ENCODE data around the gene ZNF578. TPM values are rescaled to one million over a fixed set of nuclear protein-coding genes. Genes with fewer than 3 reads are reported as not detected.
A peak's percentile ranks its signal among the peaks of the same experiment; 100 is the strongest.
"Not testable (repeated sequence)": the region's sequence is repeated elsewhere in the genome, so short reads cannot be mapped to it uniquely, and the experiment has no call there.

Gene ZNF578
- total RNA-seq: 1 to 10 TPM; 1.4 to 1.9 TPM

DNA sequence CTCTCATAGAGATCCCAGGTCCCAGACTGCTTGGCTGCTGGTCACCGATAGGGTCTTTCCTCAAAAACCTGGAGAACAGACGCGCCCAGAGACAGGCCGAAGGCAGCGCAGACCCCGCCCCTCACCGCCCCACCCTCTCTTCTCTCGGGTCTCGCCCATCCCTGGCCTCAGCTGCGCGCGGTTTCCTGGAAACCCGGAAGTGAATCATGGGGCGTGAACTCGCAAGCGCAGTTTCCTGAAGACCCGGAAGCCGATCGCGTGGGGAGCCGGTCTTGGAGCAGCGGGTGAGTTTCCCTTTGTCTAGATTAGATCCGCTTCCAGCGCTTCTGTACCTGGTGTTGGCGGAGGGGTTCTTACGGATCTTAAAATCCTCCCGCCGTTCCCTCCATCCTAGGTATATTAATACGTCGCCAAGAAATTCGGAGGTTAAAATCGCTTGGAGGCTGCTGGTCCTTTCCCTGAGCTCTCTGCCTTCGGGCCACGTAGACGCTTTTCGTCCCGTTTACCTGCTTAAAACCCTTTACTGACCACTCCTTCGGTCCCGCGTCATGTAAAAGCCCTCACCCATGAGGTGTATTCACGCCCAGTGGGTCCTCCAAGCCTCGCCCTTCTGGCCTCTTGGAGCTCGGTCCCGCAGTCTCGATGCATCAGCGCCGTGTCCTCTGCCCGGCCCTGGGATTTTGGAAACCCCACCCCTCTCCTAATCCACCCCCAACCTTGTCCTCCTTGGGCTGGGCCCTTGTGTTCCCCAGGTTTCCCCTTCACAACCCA lies at the start of gene ZNF578:
ZNF578 (plus strand) TSS at position 230 of the 771 bp plus-strand sequence. CDS start 48,293 bp downstream, outside the sequence.
- Mint-ChIP-seq H3K27me3 (ENCODE audit: low read depth) (no peaks in the 10 kb centered on the region), H3K36me3 (ENCODE audit: low read depth) (peaks cover 58% of the 10 kb centered on the region), H3K4me1 (ENCODE audit: low read depth) (peaks cover 13% of the 10 kb centered on the region), H3K27ac (peak within 1 kb of the TSS; percentile 86), H3K4me3 (peak within 1 kb of the TSS; percentile 81), H3K9me3 (ENCODE audit: insufficient read depth) (peaks cover 59% of the 10 kb centered on the region)
- ChIA-PET POLR2A (no interaction called here), CTCF (interaction anchor here (2.4 kb wide), 1 partner anchor 55 kb away, joined by 6 read pairs; the partner anchor contains the start of gene ZNF528)
- ATAC-seq (peak; percentile 85), DNase-seq (peak; percentile 87)

DNA sequence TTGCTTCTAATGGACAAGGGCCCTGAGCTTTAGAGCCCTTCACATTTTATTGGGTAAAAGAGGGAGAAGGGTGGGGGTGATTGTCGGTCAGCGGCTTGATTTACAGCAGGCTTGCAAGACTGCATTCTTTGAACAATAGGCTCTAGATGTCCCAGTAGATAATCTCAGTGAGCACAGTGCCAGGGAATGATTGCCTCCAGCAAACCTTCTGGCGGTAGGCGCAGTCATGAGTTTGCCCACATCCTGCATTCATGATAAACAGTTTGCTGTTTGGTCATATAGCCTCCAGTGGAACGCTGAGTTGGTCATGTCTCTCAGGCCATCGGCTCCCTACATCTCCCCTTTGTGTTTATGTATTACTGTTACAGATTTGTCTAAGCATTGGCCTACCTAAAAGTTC lies 43.1 kb upstream of the ZNF578 start:
- H3K4me1 Mint-ChIP-seq (ENCODE audit: low read depth): no peaks in the 10 kb centered on the region
- ATAC-seq (no peak), DNase-seq (no peak)
- no peak overlapping the region for H3K27ac Mint-ChIP-seq
- ChIA-PET POLR2A (no interaction called here), CTCF (no interaction called here)
- H3K4me3 Mint-ChIP-seq: no peak overlapping the region
- peaks cover 80% of the 10 kb centered on the region for H3K36me3 Mint-ChIP-seq (ENCODE audit: low read depth)
- peaks cover 58% of the 10 kb centered on the region for H3K9me3 Mint-ChIP-seq (ENCODE audit: insufficient read depth)
- H3K27me3 Mint-ChIP-seq (ENCODE audit: low read depth): no peaks in the 10 kb centered on the region

DNA sequence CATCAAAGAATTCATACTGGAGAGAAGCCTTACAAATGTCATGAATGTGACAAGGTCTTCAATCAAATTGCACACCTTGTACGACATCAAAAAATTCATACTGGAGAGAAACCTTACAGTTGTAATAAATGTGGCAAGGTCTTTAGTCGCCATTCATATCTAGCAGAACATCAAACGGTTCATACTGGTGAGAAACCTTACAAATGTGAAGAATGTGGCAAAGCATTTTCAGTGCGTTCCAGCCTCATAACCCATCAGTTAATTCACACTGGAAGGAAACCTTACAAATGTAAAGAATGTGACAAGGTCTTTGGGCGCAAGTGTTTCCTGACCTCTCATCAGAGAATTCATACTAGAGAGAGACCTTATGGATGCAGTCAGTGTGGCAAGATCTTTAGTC lies 37.6 kb upstream of the ZNF578 start:
- H3K4me1 Mint-ChIP-seq (ENCODE audit: low read depth): no peaks in the 10 kb centered on the region
- ChIA-PET CTCF (no interaction called here), POLR2A (no interaction called here)
- ATAC-seq (no peak), DNase-seq (no peak)
- no peaks in the 10 kb centered on the region for H3K27me3 Mint-ChIP-seq (ENCODE audit: low read depth)
- H3K27ac Mint-ChIP-seq: no peak overlapping the region
- peaks cover 30% of the 10 kb centered on the region for H3K36me3 Mint-ChIP-seq (ENCODE audit: low read depth)
- no peak overlapping the region for H3K4me3 Mint-ChIP-seq
- peaks cover 52% of the 10 kb centered on the region for H3K9me3 Mint-ChIP-seq (ENCODE audit: insufficient read depth)

DNA sequence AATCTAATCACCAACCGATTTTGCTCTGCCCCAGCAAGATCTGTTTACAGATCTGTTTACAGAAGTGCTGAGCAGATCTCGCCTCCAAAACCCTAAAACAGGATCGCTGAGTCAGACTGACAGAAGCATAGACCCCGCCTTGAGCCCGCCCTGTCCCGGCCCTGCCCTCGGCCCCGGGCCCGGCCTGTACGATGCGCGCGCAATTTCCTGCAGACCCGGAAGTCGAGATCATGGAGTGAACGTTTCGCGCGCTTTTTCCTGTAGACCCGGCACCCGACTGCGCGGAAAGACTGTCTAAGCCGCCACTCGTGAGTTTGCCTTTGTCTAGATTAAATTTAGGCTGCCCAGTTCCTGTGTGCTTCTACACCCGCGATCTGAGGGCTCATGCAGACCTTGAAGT lies 24.4 kb upstream of the ZNF578 start, which contains the start of gene ZNF534:
ZNF534 (plus strand) TSS at position 212 of the 400 bp plus-strand sequence. CDS start 2,327 bp downstream, outside the sequence.
- DNase-seq (no peak), ATAC-seq (no peak)
- Mint-ChIP-seq H3K36me3 (ENCODE audit: low read depth) (no peaks in the 10 kb centered on the region), H3K27ac (no peak within 1 kb of the TSS), H3K4me1 (ENCODE audit: low read depth) (no peaks in the 10 kb centered on the region), H3K4me3 (no peak within 1 kb of the TSS), H3K9me3 (ENCODE audit: insufficient read depth) (peaks cover 22% of the 10 kb centered on the region), H3K27me3 (ENCODE audit: low read depth) (no peaks in the 10 kb centered on the region)
- CTCF ChIA-PET: no interaction called here
- POLR2A ChIA-PET: no interaction called here

DNA sequence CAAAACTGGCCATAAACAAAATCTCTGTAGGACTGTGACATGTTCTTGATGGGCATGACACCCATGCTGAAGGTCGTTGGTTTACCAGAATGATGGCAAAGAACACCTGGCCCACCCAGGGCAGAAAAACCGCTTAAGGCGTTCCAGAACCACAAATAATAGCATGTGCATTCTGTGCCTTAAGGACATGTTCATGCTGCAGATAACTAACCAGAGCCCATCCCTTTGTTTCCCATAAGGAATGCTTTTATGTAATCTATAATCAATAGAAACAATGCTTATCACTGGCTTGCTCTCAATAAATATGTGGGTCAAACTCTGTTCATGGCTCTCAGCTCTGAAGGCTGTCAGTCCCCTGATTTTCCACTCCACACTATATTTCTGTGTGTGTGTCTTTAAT lies 11.2 kb upstream of the ZNF578 start:
- ChIA-PET POLR2A (no interaction called here), CTCF (no interaction called here)
- H3K4me1 Mint-ChIP-seq (ENCODE audit: low read depth): no peaks in the 10 kb centered on the region
- peaks cover 44% of the 10 kb centered on the region for H3K9me3 Mint-ChIP-seq (ENCODE audit: insufficient read depth)
- H3K27me3 Mint-ChIP-seq (ENCODE audit: low read depth): no peaks in the 10 kb centered on the region
- DNase-seq (no peak), ATAC-seq (no peak)
- no peaks in the 10 kb centered on the region for H3K36me3 Mint-ChIP-seq (ENCODE audit: low read depth)
- no peak overlapping the region for H3K27ac Mint-ChIP-seq
- H3K4me3 Mint-ChIP-seq: no peak overlapping the region

DNA sequence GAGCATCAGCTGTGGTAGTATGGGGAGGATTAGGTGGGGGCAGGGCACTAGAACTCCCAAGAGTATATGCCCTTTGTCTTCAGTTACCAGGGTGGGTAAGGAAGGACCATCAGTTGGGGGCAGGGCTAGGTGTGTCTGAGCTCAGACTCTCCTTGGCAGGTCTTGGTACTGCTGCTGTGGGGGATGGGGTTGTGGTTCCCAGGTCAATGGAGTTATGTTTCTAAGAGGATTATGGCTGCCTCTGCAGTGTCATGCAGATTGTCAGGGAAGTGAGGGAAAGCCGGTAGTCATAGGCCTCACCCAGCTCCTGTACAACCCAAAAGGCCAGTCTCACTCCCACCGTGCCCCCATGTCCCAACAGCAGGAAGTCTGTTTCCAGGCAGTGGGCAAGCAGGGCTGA lies 8.8 kb upstream of the ZNF578 start:
- peaks cover 45% of the 10 kb centered on the region for H3K9me3 Mint-ChIP-seq (ENCODE audit: insufficient read depth)
- DNase-seq: no peak
- no peak overlapping the region for H3K27ac Mint-ChIP-seq
- H3K4me3 Mint-ChIP-seq: no peak overlapping the region
- ATAC-seq: no peak
- H3K27me3 Mint-ChIP-seq (ENCODE audit: low read depth): no peaks in the 10 kb centered on the region
- H3K4me1 Mint-ChIP-seq (ENCODE audit: low read depth): no peaks in the 10 kb centered on the region
- CTCF ChIA-PET: no interaction called here
- POLR2A ChIA-PET: no interaction called here
- no peaks in the 10 kb centered on the region for H3K36me3 Mint-ChIP-seq (ENCODE audit: low read depth)

DNA sequence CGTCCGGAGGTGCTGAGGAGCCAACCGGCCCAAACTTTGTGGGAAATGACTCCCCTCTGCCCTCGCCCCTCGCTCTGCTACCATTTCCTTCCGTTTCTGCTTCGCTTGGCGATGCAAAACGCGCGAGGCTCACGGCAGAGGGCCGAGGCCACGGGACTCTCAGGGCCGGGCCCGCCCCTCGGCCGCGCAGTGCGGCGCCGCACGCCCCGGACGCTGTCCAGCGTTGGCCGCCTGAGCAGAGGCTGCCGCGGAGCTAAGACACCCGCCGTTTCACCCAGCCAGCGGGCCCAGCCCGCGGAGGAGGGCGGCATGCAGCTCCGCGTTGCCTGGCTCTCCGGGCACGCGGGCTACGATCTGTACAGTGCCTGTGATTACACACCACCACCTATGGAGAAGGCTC lies 2.1 kb upstream of the ZNF578 start:
- H3K4me1 Mint-ChIP-seq (ENCODE audit: low read depth): peaks cover 13% of the 10 kb centered on the region
- DNase-seq: no peak
- CTCF ChIA-PET: no interaction called here
- H3K4me3 Mint-ChIP-seq: no peak overlapping the region
- peaks cover 62% of the 10 kb centered on the region for H3K9me3 Mint-ChIP-seq (ENCODE audit: insufficient read depth)
- no peak for ATAC-seq
- no peak overlapping the region for H3K27ac Mint-ChIP-seq
- peaks cover 40% of the 10 kb centered on the region for H3K36me3 Mint-ChIP-seq (ENCODE audit: low read depth)
- no peaks in the 10 kb centered on the region for H3K27me3 Mint-ChIP-seq (ENCODE audit: low read depth)
- POLR2A ChIA-PET: no interaction called here

DNA sequence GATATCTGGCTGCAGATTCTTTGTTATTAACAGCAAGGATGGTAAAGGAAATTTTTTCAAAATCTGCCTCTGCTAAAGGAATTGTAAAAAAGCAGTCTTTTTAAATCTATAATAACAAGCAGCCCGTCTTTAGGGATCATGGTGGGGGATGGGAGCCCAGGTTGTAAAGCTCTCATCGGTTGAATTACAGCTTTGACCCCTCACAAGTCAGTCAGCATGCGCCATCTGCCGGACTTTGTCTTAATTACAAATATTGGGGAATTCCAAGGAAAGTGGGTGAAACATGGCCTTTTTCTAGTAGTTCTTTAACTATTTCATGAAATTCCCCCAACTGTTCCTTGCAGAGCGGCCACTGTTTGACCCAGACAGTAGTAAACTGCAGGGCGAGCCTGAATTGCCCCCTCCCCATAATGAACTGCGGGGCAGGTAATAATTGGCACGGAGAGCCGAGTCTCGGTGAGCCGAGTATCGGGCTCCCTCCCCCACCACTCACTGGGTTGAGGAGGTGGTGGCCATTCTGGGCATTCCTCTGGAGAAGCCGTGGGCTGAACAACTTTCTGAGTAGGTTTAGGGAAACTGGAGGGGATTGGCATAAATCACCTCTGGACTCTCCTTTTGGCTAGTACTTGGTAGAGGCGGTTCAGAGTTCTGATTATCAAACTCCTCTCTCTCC lies 11.6 kb downstream of the ZNF578 start:
- Mint-ChIP-seq H3K4me1 (ENCODE audit: low read depth) (no peaks in the 10 kb centered on the region), H3K36me3 (ENCODE audit: low read depth) (peaks cover 10% of the 10 kb centered on the region), H3K27ac (no peak overlapping the region), H3K4me3 (no peak overlapping the region), H3K9me3 (ENCODE audit: insufficient read depth) (peaks cover 57% of the 10 kb centered on the region), H3K27me3 (ENCODE audit: low read depth) (no peaks in the 10 kb centered on the region)
- ChIA-PET POLR2A (no interaction called here), CTCF (no interaction called here)
- ATAC-seq (no peak), DNase-seq (no peak)

DNA sequence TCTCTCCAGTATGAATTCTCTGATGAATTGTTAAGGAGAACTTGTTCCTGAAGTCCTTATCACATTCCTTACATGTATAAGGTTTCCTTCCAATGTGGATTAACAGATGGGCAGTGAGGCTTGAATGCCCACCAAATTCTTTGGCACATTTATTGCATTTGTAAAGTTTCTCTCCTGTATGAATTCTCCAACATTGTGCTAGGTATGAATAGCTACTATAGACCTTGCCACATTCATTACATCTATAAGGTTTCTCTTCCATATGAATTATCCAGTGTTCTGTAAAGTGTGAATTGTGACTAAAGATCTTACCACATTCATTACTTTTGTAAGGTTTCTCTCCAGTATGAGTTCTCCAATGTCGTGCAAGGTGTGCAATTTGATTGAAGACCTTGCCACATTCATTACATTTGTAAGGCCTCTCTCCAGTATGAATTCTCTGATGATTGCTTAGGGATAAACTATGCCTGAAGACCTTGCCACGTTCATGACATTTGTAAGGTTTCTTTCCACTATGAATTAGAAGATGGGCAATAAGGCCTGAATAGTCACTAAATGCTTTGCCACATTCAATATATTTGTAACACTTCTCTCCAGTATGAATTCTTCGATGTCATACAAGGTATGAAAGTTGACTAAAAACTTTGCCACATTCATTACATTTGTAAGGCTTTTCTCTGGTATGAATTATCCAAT lies 20.4 kb downstream of the ZNF578 start:
- Mint-ChIP-seq H3K27me3 (ENCODE audit: low read depth) (no peaks in the 10 kb centered on the region), H3K4me1 (ENCODE audit: low read depth) (no peaks in the 10 kb centered on the region), H3K4me3 (no peak overlapping the region), H3K9me3 (ENCODE audit: insufficient read depth) (peaks cover 79% of the 10 kb centered on the region), H3K27ac (no peak overlapping the region), H3K36me3 (ENCODE audit: low read depth) (peaks cover 30% of the 10 kb centered on the region)
- no peak for DNase-seq
- ChIA-PET POLR2A (no interaction called here), CTCF (no interaction called here)
- ATAC-seq: no peak

DNA sequence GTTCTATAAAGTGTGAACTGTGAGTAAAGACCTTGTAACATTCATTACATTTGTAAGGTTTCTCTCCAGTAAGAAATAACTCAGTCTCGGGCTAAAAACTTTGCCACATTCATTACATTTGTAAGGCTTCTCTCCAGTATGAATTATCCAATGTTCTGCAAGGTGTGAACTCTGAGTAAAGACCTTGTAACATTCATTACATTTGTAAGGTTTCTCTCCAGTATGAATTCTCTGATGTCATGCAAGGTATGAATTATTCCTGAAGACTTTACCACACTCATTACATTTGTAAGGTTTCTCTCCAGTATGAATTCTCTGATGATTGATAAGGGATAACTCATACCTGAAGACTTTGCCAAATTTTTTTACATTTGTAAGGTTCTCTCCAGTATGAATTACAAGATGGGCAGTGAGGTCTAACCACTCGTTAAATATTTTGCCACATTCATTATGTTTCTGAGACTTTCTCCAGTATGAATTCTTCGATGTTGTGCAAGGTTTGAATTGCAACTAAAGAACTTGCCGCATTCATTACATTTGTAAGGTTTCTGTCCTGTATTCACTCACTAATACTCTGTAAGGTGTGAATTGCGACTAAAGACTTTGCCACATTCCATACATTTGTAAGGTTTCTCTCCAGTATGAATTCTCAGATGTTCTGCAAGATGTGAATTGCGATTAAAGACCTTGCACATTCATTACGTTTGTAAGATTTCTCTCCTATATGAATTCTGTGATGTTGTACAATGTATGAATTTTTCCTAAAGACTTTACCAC lies 21.2 kb downstream of the ZNF578 start:
- no peak overlapping the region for H3K27ac Mint-ChIP-seq
- peaks cover 30% of the 10 kb centered on the region for H3K36me3 Mint-ChIP-seq (ENCODE audit: low read depth)
- H3K4me1 Mint-ChIP-seq (ENCODE audit: low read depth): no peaks in the 10 kb centered on the region
- H3K9me3 Mint-ChIP-seq (ENCODE audit: insufficient read depth): peaks cover 77% of the 10 kb centered on the region
- ATAC-seq (no peak), DNase-seq (no peak)
- no peak overlapping the region for H3K4me3 Mint-ChIP-seq
- ChIA-PET CTCF (no interaction called here), POLR2A (no interaction called here)
- no peaks in the 10 kb centered on the region for H3K27me3 Mint-ChIP-seq (ENCODE audit: low read depth)

DNA sequence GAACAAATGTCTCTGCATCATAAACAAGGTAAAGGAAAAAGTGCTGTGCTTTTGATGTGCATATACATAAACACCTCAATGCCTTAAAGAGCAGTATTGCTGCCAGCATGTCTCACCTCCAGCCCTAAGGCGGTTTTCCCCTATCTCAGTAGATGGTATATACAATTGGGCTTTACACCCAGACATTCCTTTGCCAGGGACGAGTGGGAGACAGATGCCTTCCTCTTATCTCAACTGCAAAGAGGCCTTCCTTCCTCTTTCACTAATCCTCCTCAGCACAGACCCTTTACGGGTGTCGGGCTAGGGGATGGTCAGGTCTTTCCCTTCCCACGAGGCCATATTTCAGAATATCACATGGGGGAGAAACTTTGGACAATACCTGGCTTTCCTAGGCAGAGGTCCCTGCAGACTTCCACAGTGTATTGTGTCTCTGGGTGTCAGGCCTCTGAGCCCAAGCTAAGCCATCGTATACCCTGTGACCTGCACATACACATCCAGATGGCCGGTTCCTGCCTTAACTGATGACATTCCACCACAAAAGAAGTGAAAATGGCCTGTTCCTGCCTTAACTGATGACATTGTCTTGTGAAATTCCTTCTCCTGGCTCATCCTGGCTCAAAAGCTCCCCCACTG lies 30.9 kb downstream of the ZNF578 start:
- CTCF ChIA-PET; POLR2A ChIA-PET; H3K4me3 Mint-ChIP-seq; ATAC-seq; H3K36me3 Mint-ChIP-seq (ENCODE audit: low read depth); DNase-seq; H3K27ac Mint-ChIP-seq; H3K4me1 Mint-ChIP-seq (ENCODE audit: low read depth); H3K27me3 Mint-ChIP-seq (ENCODE audit: low read depth): not testable (repeated sequence)
- H3K9me3 Mint-ChIP-seq (ENCODE audit: insufficient read depth): peaks cover 29% of the 10 kb centered on the region
